Measurements from ENCODE around the gene SYNJ2. TPM values are rescaled to one million over a fixed set of nuclear protein-coding genes. Genes with fewer than 3 reads are reported as not detected.

The SYNJ2 gene
- total RNA-seq, 1 experiment from 2014 or later, result 29.1 TPM

DNA sequence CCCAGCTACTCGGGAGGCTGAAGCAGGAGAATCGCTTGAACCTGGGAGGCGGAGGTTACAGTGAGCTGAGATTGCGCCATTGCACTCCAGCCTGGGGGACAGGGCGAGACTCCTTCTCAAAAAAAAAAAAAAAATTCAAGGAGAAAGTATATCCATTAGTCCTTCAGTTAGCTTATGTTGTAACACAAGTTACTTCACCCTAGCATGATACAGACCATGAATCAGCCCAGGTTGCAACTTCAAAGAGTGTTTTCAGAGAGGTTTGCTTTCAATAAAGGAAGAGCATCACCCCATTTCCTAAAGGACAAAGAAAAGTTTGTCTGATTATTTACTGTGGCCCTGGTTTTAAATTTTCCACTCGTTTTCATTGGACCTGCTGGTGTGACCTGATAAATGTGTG is 113.4 kb downstream of the SYNJ2 start:
- intact Hi-C loops (cut with micrococcal nuclease; ENCODE audit: unreplicated experiment), result no loop called here

DNA sequence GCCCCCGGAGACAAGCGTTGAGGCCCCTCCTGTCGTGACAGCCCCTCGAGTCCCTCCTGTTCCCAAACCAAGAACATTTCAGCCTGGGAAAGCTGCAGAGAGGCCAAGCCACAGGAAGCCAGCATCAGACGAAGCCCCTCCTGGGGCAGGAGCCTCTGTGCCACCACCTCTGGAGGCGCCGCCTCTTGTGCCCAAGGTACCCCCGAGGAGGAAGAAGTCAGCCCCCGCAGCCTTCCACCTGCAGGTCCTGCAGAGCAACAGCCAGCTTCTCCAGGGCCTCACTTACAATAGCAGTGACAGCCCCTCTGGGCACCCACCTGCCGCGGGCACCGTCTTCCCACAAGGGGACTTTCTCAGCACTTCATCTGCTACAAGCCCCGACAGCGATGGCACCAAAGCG is 114.0 kb downstream of the SYNJ2 start:
- no TSS peak for BruUV-seq (replicated peaks)
- peaks cover 39% of the 10 kb centered on the region for H3K36me3 Mint-ChIP-seq (ENCODE audit: insufficient read depth, unreplicated experiment)
- H3K9me3 Mint-ChIP-seq (ENCODE audit: low read depth, unreplicated experiment), result no peaks in the 10 kb centered on the region
- no peak overlapping the region for H3K27ac Mint-ChIP-seq (ENCODE audit: unreplicated experiment)
- CTCF ChIA-PET, result no interaction called here
- no peaks in the 10 kb centered on the region for H3K4me1 Mint-ChIP-seq (ENCODE audit: low read depth, unreplicated experiment)
- intact Hi-C loops (cut with micrococcal nuclease; ENCODE audit: unreplicated experiment), result no loop called here
- no peak for DNase-seq
- TF ChIP-seq, protein P1, sequence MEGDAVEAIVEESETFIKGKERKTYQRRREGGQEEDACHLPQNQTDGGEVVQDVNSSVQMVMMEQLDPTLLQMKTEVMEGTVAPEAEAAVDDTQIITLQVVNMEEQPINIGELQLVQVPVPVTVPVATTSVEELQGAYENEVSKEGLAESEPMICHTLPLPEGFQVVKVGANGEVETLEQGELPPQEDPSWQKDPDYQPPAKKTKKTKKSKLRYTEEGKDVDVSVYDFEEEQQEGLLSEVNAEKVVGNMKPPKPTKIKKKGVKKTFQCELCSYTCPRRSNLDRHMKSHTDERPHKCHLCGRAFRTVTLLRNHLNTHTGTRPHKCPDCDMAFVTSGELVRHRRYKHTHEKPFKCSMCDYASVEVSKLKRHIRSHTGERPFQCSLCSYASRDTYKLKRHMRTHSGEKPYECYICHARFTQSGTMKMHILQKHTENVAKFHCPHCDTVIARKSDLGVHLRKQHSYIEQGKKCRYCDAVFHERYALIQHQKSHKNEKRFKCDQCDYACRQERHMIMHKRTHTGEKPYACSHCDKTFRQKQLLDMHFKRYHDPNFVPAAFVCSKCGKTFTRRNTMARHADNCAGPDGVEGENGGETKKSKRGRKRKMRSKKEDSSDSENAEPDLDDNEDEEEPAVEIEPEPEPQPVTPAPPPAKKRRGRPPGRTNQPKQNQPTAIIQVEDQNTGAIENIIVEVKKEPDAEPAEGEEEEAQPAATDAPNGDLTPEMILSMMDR (IDR thresholded peaks at IDR 0.05; ENCODE audit: unreplicated experiment), result no peak
- no peak overlapping the region for H3K4me3 Mint-ChIP-seq (ENCODE audit: low read depth, unreplicated experiment)
- no peaks in the 10 kb centered on the region for H3K27me3 Mint-ChIP-seq (ENCODE audit: unreplicated experiment)

More for the DNA sequence above, 113.4 kb downstream of the SYNJ2 start:
- Mint-ChIP-seq H3K4me1 (ENCODE audit: low read depth, unreplicated experiment) (no peaks in the 10 kb centered on the region), H3K9me3 (ENCODE audit: low read depth, unreplicated experiment) (no peaks in the 10 kb centered on the region), H3K4me3 (ENCODE audit: low read depth, unreplicated experiment) (no peak overlapping the region), H3K27ac (ENCODE audit: unreplicated experiment) (no peak overlapping the region), H3K36me3 (ENCODE audit: insufficient read depth, unreplicated experiment) (peaks cover 45% of the 10 kb centered on the region), H3K27me3 (ENCODE audit: unreplicated experiment) (no peaks in the 10 kb centered on the region)
- DNase-seq, result no peak
- BruUV-seq (replicated peaks), result no TSS peak
- CTCF ChIA-PET, result no interaction called here
- TF ChIP-seq, protein P1 (IDR thresholded peaks at IDR 0.05; ENCODE audit: unreplicated experiment), result no peak

DNA sequence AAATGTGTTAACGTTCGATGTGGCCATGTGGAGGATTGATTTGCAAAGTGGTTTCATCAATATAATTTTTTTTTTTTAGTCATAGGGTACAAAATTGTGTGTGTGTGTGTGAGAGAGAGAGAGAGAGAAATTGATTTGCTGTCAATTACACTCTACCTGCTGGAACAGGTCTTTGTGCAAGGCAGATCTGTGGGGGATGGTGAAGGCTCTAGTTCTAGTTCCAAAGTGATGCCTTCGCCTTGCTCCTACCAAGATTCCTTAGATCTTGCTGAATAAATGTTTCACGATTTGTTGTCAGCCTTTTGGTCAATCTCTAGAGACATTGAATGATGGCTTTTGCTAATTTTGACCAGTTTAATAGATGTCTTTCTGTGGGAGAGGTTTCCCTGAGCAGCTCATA is 121.6 kb downstream of the SYNJ2 start:
- intact Hi-C loops (cut with micrococcal nuclease; ENCODE audit: unreplicated experiment), result no loop called here
- Mint-ChIP-seq H3K9me3 (ENCODE audit: low read depth, unreplicated experiment) (no peaks in the 10 kb centered on the region), H3K36me3 (ENCODE audit: insufficient read depth, unreplicated experiment) (peaks cover 8% of the 10 kb centered on the region), H3K4me3 (ENCODE audit: low read depth, unreplicated experiment) (no peak overlapping the region), H3K27me3 (ENCODE audit: unreplicated experiment) (no peaks in the 10 kb centered on the region), H3K4me1 (ENCODE audit: low read depth, unreplicated experiment) (no peaks in the 10 kb centered on the region), H3K27ac (ENCODE audit: unreplicated experiment) (no peak overlapping the region)
- CTCF ChIA-PET, result no interaction called here
- DNase-seq, result no peak
- TF ChIP-seq, protein P1 (IDR thresholded peaks at IDR 0.05; ENCODE audit: unreplicated experiment), result no peak
- BruUV-seq (replicated peaks), result no TSS peak

DNA sequence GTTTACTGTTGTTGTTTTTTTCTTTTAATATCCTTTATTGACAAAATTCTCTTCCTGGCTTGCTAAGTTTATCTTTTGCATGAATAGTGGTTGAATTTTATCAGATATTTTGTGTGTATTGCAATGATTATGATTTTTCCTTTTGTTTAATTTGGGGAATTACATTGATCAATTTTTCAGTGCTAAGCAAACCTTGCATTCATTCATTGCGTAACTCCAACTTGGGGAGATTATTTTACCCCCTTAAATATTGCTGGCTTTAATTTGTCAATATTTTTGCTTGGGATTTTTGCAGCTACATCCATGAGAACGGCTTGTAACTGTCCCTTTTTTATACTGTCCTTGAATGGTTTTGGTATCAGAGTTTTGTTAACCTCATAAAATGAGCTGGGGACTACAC is 123.0 kb downstream of the SYNJ2 start:
- TF ChIP-seq, protein P1 (IDR thresholded peaks at IDR 0.05; ENCODE audit: unreplicated experiment), result no peak
- intact Hi-C loops (cut with micrococcal nuclease; ENCODE audit: unreplicated experiment), result no loop called here
- Mint-ChIP-seq H3K27me3 (ENCODE audit: unreplicated experiment) (no peaks in the 10 kb centered on the region), H3K9me3 (ENCODE audit: low read depth, unreplicated experiment) (no peaks in the 10 kb centered on the region), H3K4me3 (ENCODE audit: low read depth, unreplicated experiment) (no peak overlapping the region), H3K27ac (ENCODE audit: unreplicated experiment) (no peak overlapping the region), H3K4me1 (ENCODE audit: low read depth, unreplicated experiment) (no peaks in the 10 kb centered on the region), H3K36me3 (ENCODE audit: insufficient read depth, unreplicated experiment) (no peaks in the 10 kb centered on the region)
- DNase-seq, result no peak
- CTCF ChIA-PET, result interaction anchor here (0.5 kb wide), 1 partner anchor 42 kb away, joined by 7 read pairs; no protein-coding TSS in a partner anchor
- BruUV-seq (replicated peaks), result no TSS peak

Measured in Calu3 (cell line).